GM19240 (cell line): ENCODE results near the gene ABCC9.
"Not testable (repeated sequence)": the region's sequence is repeated elsewhere in the genome, so short reads cannot be mapped to it uniquely, and the experiment has no call there.

Experiments used
- DNase-seq: peaks from one replicate; pipeline ENCODE4 v3.0.0; 2011; ENCODE audit warnings: low spot score; ENCODE audit not compliant: insufficient read length

The ABCC9 gene

DNA sequence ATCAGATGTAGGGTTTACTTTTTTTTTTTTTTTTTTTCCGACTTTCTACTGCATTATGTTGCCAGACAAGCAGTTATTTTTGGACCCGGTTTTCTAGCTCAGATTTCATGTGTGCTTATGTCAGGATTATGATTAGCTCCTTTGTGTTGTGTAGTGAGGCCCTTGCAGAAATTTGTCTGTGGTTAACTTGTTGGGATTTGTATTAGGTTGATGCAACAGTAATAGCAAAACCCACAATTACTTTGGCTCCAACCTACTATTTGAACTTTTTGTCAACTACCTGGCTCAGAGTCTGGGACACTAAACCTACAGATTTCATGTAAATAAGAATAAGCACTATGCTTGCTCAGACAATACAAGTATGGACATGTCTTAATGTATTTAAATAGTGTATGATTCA lies 122.6 kb downstream of the ABCC9 start:
- DNase-seq: no peak

DNA sequence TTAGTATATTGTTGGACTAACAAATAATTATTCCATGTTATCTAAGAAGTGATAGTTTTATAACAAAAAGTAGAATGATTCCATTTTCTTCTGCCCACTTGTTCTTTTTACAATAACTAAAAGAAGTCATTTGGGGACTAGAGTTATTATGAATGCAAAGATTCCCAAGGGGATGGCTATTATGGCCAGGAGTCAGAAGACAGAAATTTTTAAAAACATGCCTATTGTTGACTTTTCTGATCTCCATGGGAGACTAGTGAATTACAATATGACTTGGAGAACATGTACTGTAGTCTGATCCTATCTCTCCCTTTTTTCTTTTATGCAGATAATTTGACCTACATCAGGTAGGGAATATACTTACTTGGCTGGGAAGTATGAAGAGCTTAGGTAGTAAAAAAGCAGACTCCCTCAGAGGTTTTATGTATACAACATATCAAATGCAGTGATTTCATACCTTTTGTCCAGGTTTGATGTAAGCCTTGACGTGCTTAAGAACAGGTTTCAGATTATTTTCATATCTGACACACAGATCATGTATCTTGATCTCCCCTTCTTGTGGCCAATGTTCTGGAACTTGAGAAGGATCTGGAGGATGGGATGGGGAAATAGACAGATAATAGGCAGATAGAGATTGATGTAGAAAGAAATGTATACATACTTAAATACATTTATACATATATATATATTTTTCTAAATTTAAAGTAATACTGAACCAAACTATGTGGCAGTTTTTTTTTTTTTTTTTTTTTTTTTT lies 125.7 kb downstream of the ABCC9 start:
- no peak for DNase-seq

DNA sequence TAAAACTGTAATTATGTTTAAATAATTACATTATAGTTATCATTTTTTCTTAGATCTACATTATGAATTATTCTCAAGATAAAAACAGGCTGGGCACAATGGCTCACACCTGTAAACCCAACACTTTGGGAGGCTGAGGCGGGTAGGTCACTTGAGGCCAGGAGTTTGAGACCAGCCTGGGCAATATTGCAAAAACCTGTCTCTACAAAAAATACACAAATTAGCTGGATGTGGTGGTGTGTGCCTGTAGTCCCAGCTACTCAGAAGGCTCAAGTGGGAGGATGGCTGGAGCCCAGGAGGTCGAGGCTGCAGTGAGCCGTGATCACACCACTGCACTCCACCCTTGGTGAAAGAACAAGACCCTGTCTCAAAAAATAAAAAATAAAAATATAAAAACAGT lies 126.4 kb downstream of the ABCC9 start:
- DNase-seq: no peak

DNA sequence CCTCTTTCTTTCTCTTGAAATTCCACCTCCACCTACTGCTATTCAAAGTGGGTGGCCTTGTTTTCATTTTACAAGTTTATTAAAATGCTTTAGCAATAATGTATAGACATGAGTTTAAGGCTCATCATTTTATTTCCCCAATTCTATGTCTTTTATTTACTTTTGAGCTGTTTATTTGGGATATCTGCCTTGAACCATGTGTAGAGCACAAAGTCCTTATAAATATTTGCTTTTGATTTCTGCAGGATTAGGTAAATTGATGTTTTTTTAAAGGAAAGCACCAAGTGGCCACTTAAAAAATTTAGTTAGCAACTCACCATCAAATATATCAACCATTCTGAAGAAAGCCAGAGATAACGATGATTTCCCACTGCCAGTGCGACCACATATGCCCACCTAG lies 126.9 kb downstream of the ABCC9 start:
- no peak for DNase-seq

DNA sequence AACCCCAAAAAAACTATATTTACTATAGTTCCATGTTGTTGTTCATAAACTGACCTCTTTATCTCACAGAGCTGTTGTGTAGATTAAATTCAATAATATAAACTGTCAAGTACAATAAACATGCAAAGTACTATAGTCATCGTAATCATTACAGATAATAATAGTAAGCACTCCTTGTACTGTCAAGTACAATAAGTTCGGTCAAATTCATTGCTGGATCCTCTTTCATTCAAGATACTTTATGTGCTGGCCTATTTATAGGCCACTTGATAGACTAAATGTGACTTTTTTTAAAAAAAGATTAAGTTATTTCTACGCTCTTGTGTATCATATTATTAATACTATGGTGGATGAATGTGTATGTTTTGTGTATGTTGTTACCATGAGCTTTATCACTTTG lies 127.5 kb downstream of the ABCC9 start:
- no peak for DNase-seq

DNA sequence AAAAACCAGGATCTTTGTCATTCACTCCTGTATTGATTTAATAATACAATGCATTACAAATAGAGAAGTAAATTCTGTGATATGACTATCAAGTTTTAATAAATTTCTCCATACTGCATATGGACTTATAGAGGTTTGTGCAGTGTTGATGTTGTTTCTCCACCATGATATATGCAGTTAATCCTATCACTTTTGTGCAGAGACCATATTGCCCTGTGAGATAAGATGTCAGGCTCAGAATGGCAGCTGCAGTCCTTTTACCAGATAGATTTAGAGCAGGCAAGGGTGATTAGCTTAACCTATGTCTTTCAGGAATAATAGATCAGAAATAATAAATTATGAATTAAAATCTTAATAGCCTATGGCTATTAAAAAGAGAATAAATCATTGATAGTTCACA lies 128.1 kb downstream of the ABCC9 start:
- DNase-seq: no peak

DNA sequence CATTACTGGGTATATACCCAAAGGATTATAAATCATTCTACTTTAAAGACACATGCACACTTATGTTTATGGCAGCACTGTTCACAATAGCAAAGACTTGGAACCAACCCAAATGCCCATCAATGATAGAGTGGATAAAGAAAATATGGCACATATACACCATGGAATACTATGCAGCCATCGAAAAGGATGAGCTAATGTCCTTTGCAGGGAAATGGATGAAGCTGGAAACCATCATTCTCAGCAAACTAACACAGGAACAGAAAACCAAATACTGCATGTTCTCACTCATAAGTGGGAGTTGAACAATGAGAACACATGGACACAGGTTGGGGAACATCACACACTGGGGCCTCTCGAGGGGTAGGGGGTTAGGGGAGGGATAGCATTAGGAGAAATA lies 128.9 kb downstream of the ABCC9 start:
- DNase-seq: not testable (repeated sequence)

DNA sequence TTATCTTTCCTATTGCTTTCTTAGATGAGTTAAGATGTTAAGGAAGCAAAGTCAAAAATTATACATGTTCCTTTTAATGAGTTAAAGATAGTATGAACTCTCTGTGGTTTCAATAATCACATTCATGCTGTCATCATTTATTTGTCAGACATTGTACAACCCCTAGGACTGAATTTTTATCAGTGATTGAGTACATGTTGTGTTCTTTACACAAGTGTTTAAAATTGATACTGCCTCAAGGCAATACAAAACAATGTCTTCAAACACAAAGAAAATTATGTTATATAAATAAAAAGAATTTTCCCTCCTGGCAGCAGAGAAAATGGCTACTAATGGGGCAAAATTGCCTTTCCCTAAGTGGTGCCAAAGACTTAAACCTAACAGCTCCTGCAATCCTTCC lies 132.1 kb downstream of the ABCC9 start:
- DNase-seq: no peak

DNA sequence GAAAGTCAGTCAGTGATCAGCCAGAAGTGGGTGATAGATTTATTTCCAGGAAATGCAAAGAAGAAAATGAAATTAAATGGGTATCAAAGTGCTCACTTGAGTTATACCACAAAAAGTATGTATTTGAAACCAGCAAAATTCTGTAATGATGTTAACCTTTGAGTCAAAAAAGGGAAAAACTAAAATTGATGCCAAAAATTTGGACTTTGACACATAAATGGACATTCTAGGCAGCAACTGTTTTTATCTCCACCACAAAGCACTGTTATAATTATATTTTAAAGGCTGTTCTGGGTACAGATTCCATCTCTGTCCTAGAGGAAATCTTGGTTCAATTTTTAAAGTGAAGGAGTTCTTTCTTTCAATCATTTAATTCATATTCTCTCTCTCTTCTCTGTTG lies 135.0 kb downstream of the ABCC9 start:
- no peak for DNase-seq

DNA sequence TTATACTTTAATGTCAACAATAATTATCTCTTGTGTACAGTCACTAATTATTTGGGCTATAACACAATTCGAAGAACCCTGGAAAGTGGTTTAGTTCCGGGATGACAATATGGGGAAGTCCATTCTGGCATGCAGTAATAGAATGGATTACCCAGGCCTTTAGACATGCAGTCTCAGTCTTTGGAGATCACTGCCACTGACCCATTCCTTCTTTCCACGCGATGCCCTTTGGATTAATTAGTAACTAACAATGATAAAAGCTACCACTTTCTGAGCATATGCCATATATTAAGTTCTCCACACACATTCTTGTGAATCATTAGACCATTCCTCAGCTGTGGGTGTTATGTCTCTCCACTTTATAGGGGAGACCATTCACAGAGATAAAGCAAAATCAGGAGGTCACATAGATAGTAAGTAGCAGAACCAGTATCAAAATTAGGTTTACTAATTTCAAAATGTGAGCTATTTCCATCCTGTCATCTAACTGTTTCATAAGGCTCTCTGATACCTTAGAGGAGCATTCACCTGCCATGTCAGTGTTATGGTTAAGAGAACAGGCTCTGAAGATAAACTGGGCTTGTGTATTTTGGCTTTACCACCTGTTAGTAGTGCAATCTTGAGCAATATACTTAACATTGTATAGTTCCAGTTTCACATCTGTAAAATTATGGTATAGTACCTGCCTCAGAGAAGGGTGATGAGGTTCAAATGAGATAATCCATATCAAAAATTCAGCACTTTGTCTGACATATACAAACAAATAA lies 139.5 kb downstream of the ABCC9 start:
- DNase-seq: no peak

DNA sequence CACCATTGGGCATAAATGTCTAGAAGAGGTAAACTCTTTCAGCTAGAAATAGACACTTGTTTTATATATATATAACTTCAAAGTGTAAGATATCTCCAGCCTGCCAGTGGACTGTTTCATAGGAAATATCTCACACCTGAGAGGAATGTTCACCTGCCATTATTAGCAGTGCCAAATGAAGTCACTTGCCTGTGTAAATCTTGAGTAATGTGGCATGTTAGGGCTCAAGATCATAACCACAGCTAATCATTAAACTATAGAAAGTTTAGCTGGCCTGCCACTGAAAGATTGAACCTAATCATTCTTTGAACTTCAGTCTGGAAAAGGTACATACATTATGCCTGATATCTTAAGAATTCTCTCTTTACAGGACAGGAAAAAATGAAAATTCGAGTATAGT lies 141.2 kb downstream of the ABCC9 start:
- no peak for DNase-seq

DNA sequence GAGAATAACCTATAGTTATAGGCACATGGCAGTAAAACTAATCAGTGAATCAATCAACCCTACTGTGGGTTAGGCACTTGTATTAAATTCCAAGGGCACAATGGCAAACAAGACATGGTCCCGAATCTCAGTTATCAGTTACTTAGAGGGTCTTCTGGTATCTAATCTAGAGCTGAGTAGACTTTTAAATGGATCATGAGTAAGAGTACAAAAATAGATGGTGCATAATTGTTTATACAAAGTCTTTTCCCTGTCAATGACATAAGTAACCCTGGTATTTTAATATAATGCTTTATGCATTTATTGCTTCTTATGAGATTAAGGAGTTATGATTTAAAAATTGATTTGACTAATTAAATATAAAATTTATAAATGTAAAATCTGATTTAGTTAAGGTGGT lies 143.7 kb downstream of the ABCC9 start:
- DNase-seq: no peak

DNA sequence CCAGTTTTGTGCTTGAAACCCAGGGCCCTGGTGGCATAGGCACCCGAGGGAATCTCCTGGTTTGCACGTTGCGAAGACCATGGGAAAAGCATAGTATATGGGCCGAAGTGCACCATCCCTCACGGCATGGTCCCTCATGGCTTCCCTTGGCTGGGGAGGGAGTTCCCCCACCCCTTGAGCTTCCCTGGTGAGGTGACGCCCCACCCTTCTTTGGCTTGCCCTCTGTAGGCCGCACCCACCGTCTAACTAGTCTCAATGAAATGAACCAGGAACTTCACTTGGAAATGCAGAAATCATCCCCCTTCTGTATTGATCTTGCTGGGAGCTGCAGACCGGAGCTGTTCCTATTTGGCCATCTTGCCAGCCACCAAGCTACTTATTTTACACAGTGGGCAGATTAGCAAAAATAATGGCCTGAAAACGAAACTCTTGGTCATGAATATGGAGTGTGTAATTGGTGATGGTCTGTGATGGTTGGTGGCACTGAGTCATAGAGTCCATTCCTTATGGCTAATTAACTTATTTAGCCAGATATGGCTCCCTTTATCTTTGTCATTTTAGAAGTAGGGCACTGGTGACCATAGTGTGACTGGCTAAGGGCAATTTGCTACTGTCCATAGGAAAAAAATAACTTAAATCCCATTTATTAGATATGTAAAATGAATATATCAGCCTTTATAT lies 145.4 kb downstream of the ABCC9 start:
- no peak for DNase-seq

DNA sequence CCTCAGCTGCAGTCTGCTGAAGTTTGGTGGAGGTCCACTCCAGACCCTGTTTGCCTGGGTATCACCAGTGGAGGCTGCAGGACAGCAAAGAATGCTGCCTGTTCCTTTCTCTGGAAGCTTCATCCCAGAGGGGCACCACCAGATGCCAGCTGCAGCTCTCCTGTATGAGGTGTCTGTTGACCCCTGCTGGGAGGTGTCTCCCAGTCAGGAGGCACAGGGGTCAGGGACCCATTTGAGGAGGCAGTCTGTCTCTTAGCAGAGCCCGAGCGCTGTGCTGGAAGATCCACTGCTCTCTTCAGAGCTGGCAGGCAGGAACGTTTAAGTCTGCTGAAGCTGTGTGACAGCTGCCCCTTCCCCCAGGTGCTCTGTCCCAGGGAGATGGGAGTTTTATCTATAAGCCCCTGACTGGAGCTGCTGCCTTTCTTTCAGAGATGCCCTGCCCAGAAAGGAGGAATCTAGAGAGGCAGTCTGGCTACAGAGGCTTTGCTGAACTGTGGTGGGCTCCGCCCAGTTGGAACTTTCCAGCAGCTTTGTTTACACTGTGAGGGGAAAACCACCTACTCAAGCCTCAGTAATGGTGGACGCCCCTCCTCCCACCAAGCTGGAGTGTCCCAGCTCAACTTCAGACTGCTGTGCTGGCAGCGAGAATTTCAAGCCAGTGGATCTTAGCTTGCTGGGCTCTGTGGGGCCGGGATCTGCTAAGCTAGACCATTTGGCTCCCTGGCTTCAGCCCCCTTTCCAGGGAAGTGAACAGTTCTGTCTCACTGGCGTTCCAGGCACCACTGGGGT lies 146.2 kb downstream of the ABCC9 start:
- DNase-seq: not testable (repeated sequence)

DNA sequence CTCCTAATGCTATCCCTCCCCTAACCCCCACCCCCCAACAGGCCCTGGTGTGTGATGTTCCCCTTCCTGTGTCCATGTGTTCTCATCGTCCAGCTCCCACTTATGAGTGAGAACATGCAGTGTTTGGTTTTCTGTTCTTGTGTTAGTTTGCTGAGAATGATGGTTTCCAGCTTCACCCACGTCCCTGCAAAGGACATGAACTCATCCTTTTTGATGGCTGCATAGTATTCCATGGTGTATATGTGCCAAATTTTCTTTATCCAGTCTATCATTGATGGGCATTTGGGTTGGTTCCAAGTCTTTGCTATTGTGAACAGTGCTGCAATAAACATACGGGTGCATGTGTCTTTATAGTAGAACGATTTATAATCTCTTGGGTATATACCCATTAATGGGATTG lies 151.5 kb downstream of the ABCC9 start:
- not testable (repeated sequence) for DNase-seq

DNA sequence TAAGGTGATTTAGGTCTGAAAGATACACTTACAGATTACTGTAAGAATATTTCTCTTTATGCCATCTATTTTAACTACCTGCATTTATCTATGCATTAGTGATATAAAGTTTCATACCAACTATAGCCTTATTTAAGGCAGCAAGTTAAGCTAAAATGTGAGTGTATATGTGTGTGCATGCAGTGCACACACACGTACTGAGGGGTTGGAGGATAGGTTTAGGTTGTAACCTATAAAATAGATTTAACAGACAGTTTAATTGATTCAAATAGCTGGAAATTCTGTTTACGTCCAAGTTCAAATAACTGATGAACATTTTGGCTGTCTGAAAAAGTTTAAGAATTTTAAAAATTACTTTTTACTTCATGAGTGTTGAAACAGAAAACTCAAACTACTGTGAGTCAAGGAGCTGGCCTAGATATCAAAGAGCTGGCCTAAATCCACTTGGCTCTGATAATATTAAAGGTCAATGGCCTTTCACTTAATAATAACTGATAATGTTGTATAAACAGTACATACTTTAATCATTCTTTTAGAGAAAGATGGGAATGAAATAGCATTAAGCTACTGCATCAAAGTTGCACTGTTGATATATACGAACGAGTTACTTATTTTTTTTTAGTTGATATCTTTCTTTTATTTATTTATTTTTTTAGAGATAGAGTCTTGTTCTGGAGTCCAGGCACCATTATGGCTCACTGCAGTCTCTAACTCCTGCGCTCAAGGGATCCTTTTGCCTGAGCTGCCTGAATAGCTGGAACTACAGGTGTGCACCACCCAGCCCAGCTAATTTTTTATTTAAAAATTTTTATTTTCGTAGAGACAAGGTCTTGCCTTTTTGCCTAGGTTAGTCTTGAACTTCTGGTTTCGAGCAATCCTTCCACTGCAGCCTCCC lies 152.9 kb downstream of the ABCC9 start:
- DNase-seq: no peak

DNA sequence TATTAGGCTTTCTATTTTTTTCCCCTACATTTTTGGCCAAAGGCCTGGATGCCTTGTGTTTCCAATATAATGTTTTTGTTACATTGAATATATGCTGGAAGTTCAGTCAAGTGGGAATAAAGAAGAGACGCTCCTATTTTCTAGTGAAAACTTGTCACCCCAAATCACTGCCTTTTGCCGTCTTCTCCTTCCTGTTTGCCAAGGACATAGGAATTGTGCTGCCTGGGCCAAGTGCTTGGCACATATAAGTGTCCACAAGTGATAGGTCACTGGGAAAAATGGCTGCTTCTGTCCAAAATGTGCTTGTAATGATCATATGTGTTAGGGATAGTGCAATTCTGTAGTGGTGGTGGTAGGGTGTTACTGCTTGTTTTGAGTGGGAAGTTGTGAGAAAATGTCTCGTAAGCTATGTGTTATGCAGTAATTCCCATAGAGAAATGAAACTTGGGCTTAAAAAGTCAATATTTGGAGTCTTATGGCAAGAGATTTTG lies 155.1 kb downstream of the ABCC9 start:
- DNase-seq: no peak

DNA sequence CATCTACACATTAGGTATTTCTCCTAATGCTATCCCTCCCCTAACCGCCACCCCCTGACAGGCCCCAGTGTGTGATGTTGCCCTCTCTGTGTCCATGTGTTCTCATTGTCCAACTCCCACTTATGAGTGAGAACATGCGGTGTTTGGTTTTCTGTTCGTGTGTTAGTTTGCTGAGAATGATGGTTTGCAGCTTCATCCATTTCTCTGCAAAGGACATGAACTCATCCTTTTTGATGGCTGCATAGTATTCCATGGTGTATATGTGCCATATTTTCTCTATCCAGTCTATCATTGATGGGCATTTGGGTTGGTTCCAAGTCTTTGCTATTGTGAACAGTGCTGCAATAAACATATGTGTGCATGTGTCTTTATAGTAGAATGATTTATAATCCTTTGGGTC lies 158.5 kb downstream of the ABCC9 start:
- DNase-seq: not testable (repeated sequence)

DNA sequence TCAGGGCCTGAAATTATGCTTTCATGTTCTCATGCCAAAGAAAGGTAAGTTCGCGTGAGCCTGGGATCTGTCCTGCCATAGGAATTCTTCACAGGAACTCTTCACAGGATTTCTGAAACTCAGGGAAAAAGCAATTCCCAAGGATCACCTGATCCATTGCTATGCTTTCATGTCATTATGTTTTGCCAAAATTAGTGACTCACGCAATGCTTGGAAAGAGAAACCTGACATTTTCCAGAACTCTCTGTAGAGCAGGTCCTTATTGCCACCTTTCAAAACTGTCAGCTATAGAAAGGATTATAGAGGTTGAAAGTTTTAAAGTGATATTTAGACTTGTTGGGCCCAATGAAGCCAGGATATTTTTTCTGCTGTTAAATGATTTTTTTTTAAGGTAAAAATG lies 160.4 kb downstream of the ABCC9 start:
- no peak for DNase-seq

DNA sequence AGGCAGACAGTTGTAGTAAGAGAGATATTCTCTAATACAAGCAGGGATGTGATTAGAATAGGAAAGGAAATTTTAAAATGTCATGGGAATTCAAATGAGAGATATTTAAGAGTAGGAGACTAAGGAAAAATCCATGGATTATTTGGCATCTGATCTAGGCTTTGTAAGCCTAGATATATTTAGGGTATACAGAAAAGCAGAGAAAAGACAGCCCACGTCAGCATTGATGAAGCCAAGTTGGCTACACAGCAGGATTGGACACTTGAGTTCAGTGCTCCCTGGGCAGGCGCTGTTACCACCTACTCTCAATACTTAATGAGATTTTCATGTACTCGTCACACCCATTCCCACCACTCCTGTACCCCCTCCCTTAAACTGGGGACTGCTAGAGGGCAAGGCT lies 165.1 kb downstream of the ABCC9 start:
- no peak for DNase-seq
